Measurements from ENCODE around the gene MTF2.
"Not testable (repeated sequence)": the region's sequence is repeated elsewhere in the genome, so short reads cannot be mapped to it uniquely, and the experiment has no call there.

The MTF2 gene

DNA sequence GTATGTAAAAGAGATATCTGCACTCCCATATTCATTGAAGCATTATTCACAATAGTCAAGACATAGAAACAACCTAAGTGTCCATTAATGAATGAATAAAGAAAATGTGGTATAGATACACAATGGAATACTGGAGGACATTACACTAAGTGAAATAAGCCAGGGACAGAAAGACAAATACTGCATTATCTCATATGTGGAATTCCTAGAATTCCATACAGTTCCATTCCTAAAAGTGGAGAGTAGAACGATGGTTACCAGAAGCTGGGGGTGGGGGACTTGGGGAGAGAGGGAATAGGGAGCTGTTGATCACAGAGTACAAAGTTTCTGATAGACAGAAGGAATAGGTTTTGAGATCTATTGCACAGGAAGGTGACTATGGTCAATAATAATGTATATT lies 93.7 kb downstream of the MTF2 start:
- no peak overlapping the region for H3K4me3 ChIP-seq (ENCODE audit: low read depth, low read length)
- TF ChIP-seq POLR2A (IDR thresholded peaks at IDR 0.05; ENCODE audit: extremely low read depth, insufficient read length) (no peak), MYC (IDR thresholded peaks at IDR 0.05; ENCODE audit: low read depth, low read length) (no peak)
- TF ChIP-seq, protein P1, sequence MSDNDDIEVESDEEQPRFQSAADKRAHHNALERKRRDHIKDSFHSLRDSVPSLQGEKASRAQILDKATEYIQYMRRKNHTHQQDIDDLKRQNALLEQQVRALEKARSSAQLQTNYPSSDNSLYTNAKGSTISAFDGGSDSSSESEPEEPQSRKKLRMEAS (IDR thresholded peaks at IDR 0.05; ENCODE audit: low read depth, low read length) = no peak
- TF ChIP-seq, protein P2, sequence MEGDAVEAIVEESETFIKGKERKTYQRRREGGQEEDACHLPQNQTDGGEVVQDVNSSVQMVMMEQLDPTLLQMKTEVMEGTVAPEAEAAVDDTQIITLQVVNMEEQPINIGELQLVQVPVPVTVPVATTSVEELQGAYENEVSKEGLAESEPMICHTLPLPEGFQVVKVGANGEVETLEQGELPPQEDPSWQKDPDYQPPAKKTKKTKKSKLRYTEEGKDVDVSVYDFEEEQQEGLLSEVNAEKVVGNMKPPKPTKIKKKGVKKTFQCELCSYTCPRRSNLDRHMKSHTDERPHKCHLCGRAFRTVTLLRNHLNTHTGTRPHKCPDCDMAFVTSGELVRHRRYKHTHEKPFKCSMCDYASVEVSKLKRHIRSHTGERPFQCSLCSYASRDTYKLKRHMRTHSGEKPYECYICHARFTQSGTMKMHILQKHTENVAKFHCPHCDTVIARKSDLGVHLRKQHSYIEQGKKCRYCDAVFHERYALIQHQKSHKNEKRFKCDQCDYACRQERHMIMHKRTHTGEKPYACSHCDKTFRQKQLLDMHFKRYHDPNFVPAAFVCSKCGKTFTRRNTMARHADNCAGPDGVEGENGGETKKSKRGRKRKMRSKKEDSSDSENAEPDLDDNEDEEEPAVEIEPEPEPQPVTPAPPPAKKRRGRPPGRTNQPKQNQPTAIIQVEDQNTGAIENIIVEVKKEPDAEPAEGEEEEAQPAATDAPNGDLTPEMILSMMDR (IDR thresholded peaks at IDR 0.05; ENCODE audit: low read depth, low read length) = no peak
- no peak for DNase-seq (ENCODE audit: low read depth)

DNA sequence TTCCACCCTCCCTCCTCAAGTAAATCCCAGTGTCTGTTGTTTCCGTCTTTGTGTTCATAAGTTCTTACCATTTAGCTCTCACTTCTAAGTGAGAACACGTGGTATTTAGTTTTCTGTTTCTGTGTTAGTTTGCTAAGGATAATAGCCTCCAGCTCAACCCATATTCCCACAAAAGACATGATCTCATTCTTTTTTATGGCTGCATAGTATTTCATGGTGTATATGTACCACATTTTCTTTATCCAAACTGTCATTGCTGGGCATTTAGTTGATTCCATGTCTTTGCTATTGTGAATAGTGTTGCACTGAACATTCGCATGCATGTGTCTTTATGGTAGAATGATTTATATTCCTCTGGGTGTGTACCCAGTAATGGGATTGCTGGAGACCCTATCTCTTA lies 95.6 kb downstream of the MTF2 start:
- not testable (repeated sequence) for DNase-seq (ENCODE audit: low read depth); H3K4me3 ChIP-seq (ENCODE audit: low read depth, low read length)

DNA sequence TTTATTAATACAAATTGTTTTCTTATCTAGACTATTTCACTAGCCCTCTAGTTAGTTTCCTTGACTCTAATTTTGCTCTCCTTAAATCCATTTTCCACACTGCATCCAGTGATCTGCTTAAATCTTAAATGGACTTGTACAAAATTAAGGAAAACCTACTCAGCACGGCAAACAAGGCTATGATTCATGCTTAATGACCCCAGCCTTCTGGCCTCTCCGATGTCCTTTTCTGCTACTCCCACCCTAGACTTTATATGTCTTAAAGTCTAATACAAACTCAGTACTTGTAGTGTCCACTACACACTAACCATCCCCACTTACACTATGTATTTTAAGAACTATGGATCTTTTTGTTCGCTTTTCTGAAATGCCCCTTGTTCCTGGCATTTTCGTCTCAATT lies 98.9 kb downstream of the MTF2 start:
- TF ChIP-seq MYC (IDR thresholded peaks at IDR 0.05; ENCODE audit: low read depth, low read length) (no peak), POLR2A (IDR thresholded peaks at IDR 0.05; ENCODE audit: extremely low read depth, insufficient read length) (no peak)
- TF ChIP-seq, protein P2 (IDR thresholded peaks at IDR 0.05; ENCODE audit: low read depth, low read length) = no peak
- TF ChIP-seq, protein P1 (IDR thresholded peaks at IDR 0.05; ENCODE audit: low read depth, low read length) = no peak
- DNase-seq (ENCODE audit: low read depth) = peak; percentile 17
- peak overlapping the region; percentile 86 for H3K4me3 ChIP-seq (ENCODE audit: low read depth, low read length)

DNA sequence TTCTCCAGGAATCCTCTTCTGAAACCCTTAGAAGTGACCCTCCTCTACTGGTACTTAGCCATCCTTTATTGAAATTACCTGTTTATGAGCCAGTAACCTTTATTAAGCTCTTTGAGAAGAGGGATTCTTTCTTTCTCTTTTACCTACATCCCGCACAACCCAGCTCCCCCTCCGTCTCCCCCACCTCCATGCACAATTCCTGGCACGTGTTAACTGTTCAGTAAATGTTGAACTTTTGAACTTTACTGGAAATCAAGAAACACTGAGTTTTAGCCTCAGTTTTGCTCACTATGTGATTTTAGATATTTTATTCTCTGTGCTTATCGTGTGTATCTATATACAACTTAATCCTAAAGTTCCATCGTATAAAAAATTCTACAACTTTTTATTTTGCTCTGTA lies 99.3 kb downstream of the MTF2 start:
- DNase-seq (ENCODE audit: low read depth) = peak; percentile 14
- peak overlapping the region; percentile 86 for H3K4me3 ChIP-seq (ENCODE audit: low read depth, low read length)
- TF ChIP-seq, protein P2 (IDR thresholded peaks at IDR 0.05; ENCODE audit: low read depth, low read length) = no peak
- TF ChIP-seq, protein P1 (IDR thresholded peaks at IDR 0.05; ENCODE audit: low read depth, low read length) = 0 out of 2 replicates have a peak, but pooled peaks have one; percentile 18

DNA sequence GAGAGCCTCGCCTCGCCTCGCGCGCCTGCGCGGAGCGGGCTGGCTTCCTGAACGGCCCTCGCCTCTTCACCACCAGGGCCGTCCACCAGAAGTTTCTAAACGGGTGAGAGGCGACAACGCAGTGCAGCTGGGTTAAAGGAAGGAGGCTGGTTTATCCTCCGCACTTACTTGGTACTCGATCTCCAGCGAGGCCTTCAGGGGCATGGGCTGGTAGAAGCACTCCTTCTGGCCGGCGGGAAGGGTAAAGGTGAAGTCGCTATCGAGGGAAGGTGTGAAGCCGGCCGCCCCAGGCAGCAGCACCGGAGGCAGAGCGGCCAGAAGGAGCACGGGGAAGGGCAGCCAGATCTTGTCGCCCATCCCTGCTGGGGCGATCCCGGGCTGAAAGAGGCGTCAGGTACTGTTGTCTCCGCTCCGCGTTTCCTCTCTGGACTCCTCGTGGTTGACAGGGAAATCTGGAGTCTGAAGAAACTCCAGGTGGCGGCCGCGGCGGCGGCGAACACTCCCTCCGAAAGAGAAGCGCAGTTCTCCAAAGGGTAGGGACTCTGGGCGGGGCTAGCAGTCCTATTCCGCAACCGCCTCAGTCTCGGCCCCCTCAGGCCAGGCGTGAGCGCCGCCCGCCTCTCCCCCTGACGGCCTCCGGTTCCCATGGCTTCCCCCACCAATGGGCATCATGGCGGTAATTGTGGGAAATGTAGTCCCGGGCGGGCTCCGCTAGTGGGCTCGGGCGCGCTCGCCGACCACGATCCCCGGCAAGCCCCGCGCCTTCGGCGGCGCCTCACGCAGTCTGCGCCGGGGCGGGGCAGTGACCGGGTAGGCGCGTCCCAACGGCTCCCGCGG lies 101.0 kb downstream of the MTF2 start, which contains the start of gene TMED5:
TSS of gene TMED5 (minus strand) at position 528 of the 837 bp plus-strand sequence. CDS start at position 357, 171 bp downstream.
- DNase-seq (ENCODE audit: low read depth) = peak; percentile 98
- H3K4me3 ChIP-seq (ENCODE audit: low read depth, low read length) = peak within 1 kb of the TSS; percentile 86
- TF ChIP-seq, protein P1 (IDR thresholded peaks at IDR 0.05; ENCODE audit: low read depth, low read length) = peak; percentile 55
- peak; percentile 59 for TF ChIP-seq POLR2A (IDR thresholded peaks at IDR 0.05; ENCODE audit: extremely low read depth, insufficient read length)
- TF ChIP-seq MYC (IDR thresholded peaks at IDR 0.05; ENCODE audit: low read depth, low read length) = peak; percentile 37
- TF ChIP-seq, protein P2 (IDR thresholded peaks at IDR 0.05; ENCODE audit: low read depth, low read length) = no peak

DNA sequence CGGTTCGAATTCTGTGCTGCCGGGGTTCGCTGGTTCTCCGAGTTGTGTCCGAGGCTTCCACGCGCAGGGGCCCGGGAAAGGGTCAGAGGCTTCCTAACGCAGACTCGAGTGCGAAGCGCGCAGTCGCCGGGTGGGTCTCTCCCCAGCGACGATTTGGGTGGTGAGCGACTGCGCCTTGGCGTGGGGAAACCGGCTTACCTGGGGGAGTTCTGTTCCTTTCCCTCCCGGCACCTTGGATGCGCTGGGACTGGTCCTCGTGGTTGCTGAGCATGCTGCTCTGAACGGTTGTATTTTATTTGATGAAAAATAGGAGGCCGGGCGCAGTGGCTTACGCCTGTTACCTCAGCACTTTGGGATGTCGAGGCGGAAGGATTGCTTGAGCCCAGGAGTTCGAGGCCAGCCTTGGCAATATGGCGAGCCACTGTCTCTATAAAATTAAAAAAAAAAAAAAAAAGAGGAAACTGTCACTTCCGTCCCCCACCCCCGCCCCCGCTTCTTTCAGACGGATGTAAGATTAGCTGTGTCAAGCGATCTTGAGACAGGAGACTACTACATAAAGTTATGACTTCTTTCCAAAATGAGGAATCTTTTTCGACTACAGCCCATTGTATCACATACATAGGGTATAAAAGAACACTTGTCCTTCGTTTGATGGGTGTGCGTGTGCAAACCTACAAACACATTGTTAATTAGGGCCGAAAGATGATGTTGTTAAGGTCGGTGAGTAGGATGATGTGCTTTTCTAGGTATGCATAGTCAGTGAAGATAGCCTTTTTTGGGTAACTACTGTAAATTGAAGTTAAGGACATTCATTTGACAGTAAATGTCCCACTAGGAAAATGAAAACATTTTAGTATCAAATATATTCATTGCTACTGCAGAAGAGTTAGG lies 101.9 kb downstream of the MTF2 start, which contains the start of gene CCDC18:
TSS of gene CCDC18 (plus strand) at position 2 of the 891 bp plus-strand sequence. CDS start 2,638 bp downstream, outside the sequence.
- DNase-seq (ENCODE audit: low read depth) = peak; percentile 80
- TF ChIP-seq MYC (IDR thresholded peaks at IDR 0.05; ENCODE audit: low read depth, low read length) (no peak; the same call in 1 of the 2 replicates), POLR2A (IDR thresholded peaks at IDR 0.05; ENCODE audit: extremely low read depth, insufficient read length) (peak; percentile 87)
- TF ChIP-seq, protein P1 (IDR thresholded peaks at IDR 0.05; ENCODE audit: low read depth, low read length) = no peak
- TF ChIP-seq, protein P2 (IDR thresholded peaks at IDR 0.05; ENCODE audit: low read depth, low read length) = no peak

More for the DNA sequence above, 101.9 kb downstream of the MTF2 start, which contains the start of gene CCDC18:
- H3K4me3 ChIP-seq (ENCODE audit: low read depth, low read length) = peak within 1 kb of the TSS; percentile 86

Data from NB4 (cell line).